Adrenal gland (tissue), 5 donors: ENCODE data around the gene RASA4B.

Experiments
- CTCF ChIP-seq, 6 experiments: fragments of 450-650 bp in 4 of 6; fragments of 200-600 bp in 2 of 6; sonication (generic) in 1 of 6; IDR thresholded peaks; 1 replicate in 5 of 6; 2 replicates in 1 of 6; pipeline versions ENCODE4 v1.5.1 to v1.8.0; 2016 to 2021; ENCODE audit warnings: antibody characterized with exemption in 6 of 6, mild to moderate bottlenecking in 2 of 6, moderate library complexity in 1 of 6
- POLR2A ChIP-seq, 2 donors: fragments of 450-650 bp; IDR thresholded peaks; one replicate each; pipeline ENCODE4 v1.6.1; 2017; ENCODE audit warnings: antibody characterized with exemption in 2 of 2, mild to moderate bottlenecking in 2 of 2, moderate library complexity in 1 of 2
- donor health status: DM: no; HTN: no; CAD: no.

GRCh38 chr7:102471791-102472125, 45.8 kb downstream of the RASA4B start:
- TF ChIP-seq CTCF (IDR thresholded peaks at IDR 0.05) (no peak), POLR2A (IDR thresholded peaks at IDR 0.05) (no peak)
